Globus pallidus (tissue), 1 donor: ENCODE measurements around the gene ANKRD10.
"Not testable (repeated sequence)": the region's sequence is repeated elsewhere in the genome, so short reads cannot be mapped to it uniquely, and the experiment has no call there.

Experiments used
- DNase-seq: peaks from one replicate; pipeline ENCODE4 v3.0.0-alpha.2; 2015; ENCODE audit warnings: low spot score

ANKRD10 gene

DNA sequence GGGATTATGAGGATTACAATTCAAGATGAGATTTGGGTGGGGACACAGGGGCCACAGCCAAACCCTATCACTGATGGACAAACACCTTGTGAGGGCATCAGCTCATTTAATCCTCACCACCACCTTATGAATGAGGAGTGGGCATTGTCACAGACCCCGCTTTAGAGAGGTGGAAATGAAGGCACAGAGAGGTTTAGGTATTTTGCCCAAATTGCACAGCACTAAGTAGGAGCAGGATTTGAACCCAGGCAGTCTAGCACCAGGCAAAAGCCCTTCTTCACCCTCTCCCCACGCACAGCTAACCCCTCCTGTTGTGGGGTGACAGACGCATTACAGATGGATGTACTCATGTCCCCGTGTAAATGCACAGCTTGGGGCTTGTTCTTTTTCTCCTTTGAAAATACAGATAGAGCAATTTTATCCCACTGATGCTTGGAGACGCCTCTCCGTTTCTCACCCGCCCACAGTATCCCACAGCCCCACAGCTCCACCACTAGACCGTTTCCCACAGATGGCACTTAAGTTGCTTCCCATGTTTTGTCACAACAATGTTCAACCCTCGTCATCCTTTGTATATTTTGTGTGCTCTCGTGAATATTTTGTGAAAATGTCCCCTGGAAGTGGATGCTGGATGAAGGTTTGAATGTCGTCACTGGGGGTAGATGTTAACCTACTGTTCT, 48.2 kb downstream of the ANKRD10 start:
- DNase-seq: no peak

GRCh38 chr13:110863685-110864084, 51.2 kb downstream of the ANKRD10 start:
- no peak for DNase-seq

DNA sequence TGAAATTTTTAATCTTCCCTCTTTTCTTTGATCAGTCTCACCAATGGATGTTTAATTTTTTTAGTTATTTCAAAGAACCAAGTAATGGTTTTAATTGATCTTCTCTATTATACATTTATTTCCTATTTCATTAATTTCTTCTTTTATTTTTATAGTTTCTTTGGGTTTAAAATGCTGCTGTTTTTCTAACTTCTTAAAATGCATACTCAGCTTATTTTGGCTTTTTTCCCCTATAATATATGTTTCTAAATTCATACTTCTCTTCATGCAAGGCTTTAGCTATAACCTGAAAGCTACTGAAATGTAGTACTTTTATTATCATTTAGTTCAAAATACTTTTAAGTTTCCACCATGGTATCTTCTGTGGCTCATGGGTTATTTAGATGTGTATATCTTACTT, 53.9 kb downstream of the ANKRD10 start:
- no peak for DNase-seq

DNA sequence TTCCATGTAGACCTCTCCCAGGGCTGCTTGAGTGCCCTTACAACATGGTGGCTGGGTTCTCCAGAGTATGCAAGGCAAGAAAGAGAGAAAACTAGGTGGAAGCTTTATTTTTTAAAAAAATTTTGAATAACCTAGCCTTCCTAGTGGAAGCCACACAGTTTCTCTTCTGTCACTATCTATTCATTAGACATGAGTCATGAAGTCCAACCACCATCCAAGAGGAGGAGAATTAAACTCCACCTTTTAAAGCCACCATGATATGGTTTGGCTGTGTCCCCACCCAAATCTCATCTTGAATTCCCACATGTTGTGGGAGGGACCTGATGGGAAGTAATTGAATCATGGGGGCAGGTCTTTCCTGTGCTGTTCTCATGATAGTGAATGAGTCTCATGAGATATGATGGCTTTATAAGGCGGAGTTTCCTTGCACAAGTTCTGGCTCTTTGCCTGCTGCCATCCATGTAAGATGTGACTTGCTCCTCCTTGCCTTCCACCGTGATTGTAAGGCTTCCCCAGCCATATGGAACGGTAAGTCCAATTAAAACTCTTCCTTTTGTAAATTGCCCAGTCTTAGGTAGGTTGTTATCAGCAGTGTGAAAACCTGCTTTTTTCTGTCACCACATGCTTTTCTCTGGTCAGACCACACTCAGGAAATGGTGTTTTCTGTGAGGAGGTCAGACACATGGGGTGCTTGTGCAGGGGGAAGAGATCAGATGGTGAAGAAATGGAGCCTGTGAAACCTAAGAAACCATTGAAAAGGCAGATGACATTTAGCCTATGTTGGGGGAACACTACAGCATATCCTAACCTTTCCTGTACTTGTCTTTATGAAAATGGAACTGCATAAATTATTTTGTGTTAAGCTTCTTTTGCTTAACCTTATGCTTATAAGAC, 57.7 kb downstream of the ANKRD10 start:
- no peak for DNase-seq

DNA sequence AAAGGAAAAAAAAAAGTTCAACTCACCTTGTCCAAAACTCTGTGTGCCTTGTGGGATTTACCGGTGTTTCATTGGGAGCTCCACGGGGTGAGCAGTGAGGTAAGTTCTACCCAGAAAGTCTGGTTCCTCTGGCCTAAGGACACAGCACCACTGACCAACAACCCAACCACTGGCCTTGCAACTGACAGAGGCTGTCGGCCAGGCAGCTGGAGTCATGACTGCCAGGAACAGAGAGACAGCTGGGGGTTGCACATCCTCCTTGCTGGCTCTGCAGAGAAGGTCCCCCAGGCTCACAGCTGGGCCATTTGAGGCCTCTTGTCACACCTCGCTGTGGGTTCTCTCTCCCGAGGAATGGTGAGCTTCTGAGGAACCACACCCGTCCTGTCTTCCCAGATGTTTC, 59.5 kb downstream of the ANKRD10 start:
- no peak for DNase-seq

DNA sequence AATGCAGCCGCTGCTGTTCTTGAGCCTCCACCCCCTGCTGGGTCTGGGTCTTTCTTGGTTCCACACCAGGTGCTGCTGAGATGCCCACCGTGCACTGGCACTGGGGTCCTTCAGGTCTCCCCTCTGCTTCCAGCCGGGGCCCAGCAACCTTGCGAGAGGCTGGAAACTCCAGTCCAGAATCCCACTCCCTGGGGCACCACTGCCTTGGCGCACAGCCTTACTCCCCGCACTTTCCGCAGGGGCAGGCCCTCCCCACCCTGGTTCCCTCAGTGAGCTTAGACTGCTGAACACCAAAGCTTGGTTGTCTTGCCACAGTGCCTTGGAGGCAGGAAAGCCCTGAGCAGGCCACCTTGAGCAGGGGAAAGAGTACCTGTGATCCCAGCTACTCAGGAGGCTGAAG, 60.0 kb downstream of the ANKRD10 start:
- no peak for DNase-seq

GRCh38 chr13:110853235-110853721, 61.6 kb downstream of the ANKRD10 start:
- DNase-seq: no peak

DNA sequence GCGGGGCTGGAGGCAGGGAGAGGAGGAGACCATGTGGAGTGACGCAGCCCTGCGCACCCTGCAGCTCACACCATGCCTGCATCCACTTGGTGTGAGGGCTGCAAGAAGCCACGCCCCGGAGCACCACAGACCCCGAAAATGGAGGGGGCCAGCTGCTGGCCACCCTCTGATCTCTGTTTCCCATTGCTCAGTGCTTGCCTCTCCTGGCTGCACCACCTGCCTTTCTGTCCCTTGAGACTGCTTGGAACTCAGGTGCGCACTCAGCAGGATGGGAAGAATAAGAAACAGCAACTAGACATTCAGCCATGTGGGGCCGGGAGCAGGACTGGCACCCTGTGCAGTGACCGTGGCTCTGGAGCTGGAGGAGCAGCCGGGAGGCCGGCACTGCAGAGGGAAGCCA, 64.0 kb downstream of the ANKRD10 start:
- DNase-seq: no peak

GRCh38 chr13:110850006-110850405, 64.9 kb downstream of the ANKRD10 start:
- DNase-seq: peak; percentile 5

DNA sequence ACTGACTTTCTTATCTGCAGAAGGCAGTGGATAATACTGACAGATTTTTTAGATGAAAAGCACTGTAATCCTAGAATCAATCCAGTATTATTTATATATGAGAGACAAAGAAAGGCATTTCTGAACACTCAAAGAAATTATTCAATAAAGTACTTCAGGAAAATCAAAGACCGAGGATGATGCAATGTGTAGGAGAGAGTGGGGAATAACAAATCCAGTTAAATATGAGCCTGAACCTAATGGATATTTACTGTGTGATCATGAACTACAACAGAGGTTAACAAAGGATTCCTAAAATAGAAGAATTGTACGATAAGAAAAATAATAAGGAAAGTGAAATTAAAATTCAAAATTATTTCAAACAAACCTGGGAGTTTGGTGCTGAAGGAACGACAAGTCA, 69.3 kb downstream of the ANKRD10 start:
- DNase-seq: no peak

- DNase-seq: no peak
Observed at GRCh38 chr13:110841846-110842245, 73.0 kb downstream of the ANKRD10 start.

GRCh38 chr13:110841406-110841805, 73.5 kb downstream of the ANKRD10 start:
- no peak for DNase-seq

DNA sequence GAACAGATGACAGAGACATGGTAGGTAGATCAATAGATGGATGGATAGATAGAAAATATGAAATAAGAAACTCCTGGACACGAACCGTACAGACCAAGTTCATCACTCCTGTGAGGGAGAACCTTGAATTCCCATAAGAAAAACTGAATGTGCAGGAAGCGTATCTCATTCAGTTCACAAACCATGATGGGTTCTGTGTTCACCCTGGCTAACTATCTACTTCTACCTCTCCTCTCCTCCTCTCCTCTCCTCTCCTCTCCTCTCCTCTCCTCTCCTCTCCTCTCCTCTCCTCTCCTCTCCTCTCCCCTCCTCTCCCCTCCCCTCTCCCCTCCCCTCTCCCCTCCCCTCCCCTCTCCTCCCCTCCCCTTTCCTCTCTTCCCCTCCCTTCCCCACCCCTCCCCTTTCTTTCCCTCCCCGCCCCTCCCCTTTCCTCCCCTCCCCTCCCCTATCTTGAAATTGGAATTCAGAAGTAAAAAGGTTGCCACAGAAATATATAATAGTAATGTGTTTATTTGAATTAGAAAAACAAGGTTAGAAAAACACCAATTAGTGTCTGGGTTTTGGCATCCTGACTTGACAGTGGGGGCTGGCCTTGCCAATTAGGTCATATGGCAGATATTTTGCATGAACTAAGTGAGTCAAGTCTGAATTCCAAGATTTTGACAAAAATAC, 75.9 kb downstream of the ANKRD10 start:
- no peak for DNase-seq

GRCh38 chr13:110838116-110838515, 76.8 kb downstream of the ANKRD10 start:
- no peak for DNase-seq

GRCh38 chr13:110837397-110838061, 77.3 kb downstream of the ANKRD10 start:
- not testable (repeated sequence) for DNase-seq

GRCh38 chr13:110836605-110836903, 78.3 kb downstream of the ANKRD10 start:
- no peak for DNase-seq

GRCh38 chr13:110835721-110836604, 78.9 kb downstream of the ANKRD10 start:
- DNase-seq: no peak

DNA sequence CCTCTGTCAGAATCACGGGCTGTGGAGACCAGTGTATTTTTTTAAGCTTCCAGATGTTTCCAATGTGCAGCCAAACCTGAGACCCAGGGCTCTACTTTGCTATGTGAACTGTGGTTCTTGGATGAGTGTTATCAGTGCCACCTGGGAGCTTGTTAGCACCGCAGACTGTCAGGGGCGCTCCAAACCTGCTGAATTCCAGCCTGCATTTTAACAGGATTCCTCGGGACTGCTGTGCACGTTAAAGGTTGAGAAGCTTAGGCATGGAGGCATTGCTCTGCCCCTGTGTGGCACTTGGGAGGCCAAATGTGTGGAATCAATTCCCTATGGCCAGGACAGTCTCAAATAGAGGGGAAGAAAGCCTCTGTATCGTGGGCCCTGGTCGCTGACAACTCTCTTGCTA, 80.3 kb downstream of the ANKRD10 start:
- DNase-seq: no peak

DNA sequence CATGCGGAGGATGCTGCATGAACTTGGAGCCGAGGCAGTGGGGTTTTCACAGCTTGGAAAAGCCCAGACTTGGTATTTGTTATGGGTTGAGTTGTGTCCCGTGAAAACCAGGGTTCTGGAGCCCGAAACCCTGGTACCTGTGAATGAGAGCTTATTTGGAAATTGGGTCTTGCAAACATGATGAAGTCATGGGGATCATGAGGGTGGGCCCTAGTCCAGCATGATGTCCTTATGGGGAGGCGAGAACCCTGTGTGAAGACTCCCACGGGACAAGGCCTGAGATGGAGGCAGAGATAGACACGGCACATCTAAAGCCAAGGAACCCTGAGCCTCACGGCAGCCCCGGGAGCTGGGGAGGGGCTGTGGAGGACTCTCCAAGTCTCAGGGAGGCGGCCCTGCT, 82.3 kb downstream of the ANKRD10 start:
- DNase-seq: no peak

DNA sequence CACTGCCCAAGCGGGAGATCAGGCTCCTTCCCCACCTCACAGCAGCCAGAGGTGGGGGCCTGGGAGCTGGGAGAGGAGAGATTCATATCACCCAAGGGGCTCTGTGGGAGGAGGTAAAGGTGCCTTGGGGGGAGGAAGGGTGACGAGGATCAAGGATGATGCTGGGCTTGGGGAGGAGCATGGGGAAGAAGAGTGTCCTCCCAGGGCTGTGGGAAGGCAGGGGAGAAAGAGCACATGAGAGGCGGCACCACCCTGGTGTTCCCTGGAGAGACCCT, 82.7 kb downstream of the ANKRD10 start:
- DNase-seq: no peak

DNA sequence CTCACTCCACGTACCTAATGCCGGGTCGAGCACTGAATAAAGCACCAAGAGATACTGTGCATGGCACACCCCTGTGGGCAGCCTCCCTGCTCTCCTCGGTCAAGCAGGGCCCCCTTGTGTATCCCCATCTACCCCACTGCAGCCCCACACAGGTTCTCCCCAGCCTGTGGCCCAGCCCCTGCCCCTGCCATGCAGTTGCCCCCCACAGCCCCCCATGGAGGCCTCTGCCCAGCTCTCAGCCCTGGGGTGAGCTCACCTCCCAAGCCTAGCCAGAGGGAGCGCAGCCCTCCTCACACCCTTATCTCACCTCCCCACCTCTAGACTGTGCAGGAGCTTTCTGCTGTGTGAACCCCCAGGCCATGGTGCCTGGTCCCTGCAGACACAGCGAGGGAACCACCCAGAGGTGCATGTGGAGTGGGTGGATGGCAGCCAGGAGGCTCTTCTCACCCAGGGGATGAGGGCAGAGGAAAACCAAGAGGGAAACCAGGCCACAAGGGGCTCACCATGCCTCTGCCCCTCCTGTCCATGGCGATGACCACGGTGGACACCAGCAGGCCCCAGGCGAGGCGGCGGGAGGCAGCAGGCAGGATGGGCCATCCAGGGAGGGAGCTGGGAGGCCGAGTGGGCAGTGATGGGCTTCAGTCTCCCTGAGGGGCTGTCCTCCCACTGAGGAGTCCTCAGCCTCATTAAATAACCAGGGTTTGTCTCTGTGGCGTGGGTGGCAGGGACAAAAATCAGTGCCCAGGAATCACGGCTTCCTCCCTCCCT, 83.2 kb downstream of the ANKRD10 start:
- DNase-seq: no peak
